ENCODE measurements around the gene MCM10.

DNA sequence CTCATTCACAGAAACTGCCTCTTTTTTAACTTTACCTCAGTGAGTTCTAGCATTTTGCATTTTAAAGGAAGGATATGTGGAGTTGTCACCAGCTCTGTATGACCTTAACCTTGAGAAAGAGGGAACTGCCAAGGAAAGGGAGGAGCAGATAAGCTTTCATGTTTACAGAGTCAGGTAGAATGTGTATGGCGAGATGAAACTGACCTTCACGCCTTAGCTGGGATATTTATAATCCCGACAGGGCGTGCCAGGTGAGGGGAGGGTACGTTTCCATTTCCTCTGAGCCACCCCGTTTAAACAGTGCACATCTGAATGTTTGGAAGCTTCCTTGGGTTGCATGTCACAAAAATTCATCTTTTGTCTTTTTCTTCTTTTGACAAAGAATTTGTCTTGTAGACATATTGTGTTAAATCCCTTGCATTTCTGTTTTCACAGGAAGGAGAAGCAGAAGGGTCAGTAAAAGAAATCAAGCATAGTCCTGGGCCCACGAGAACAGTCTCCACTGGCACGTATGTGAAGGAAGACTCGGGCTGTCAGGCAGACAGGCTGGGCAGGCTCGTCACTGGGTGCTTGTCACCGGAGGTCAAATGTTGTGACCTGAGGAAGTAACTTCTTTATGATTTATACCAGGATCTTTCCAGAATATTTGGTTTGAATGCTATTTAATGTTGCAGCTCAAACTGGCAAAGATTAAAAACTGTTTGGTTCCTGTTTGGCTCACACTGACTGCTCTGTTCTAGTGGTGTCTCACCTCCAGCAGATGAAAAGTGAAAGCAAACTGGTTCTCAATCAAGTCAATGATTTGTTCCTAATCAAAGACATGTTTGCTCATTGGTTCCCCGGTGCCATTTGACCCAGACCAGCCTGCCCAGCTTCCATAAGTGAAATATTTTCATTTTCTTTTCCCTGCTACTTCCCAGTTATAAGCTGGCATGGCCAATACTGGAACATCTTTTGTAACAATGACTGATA lies 45.2 kb upstream of the MCM10 start:
- TF ChIP-seq, protein P1, sequence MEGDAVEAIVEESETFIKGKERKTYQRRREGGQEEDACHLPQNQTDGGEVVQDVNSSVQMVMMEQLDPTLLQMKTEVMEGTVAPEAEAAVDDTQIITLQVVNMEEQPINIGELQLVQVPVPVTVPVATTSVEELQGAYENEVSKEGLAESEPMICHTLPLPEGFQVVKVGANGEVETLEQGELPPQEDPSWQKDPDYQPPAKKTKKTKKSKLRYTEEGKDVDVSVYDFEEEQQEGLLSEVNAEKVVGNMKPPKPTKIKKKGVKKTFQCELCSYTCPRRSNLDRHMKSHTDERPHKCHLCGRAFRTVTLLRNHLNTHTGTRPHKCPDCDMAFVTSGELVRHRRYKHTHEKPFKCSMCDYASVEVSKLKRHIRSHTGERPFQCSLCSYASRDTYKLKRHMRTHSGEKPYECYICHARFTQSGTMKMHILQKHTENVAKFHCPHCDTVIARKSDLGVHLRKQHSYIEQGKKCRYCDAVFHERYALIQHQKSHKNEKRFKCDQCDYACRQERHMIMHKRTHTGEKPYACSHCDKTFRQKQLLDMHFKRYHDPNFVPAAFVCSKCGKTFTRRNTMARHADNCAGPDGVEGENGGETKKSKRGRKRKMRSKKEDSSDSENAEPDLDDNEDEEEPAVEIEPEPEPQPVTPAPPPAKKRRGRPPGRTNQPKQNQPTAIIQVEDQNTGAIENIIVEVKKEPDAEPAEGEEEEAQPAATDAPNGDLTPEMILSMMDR (IDR thresholded peaks at IDR 0.05) = no peak
- TF ChIP-seq EP300 (IDR thresholded peaks at IDR 0.05) = no peak
